Measurements from ENCODE around the gene KRTAP10-12.
A peak's percentile ranks its signal among the peaks of the same experiment; 100 is the strongest.
"Not testable (repeated sequence)": the region's sequence is repeated elsewhere in the genome, so short reads cannot be mapped to it uniquely, and the experiment has no call there.

The KRTAP10-12 gene

GRCh38 chr21:44670642-44671432 lies 26.1 kb upstream of the KRTAP10-12 start:
- no peak for DNase-seq

- no peak for DNase-seq
These were observed 25.1 kb upstream of the KRTAP10-12 start for GRCh38 chr21:44671911-44672310.

- no peak for DNase-seq
These were observed 19.1 kb upstream of the KRTAP10-12 start for GRCh38 chr21:44677881-44678280.

GRCh38 chr21:44681152-44681551 lies 15.8 kb upstream of the KRTAP10-12 start:
- DNase-seq = no peak

- DNase-seq = peak; percentile 63
These were observed 15.0 kb upstream of the KRTAP10-12 start, which contains the start of gene KRTAP12-1 for GRCh38 chr21:44681861-44682579. Gene KRTAP12-1, minus strand, starts transcription at chr21:44682163. Its CDS starts 40 bp downstream, at chr21:44682123.

GRCh38 chr21:44682580-44683151 lies 14.3 kb upstream of the KRTAP10-12 start:
- no peak for DNase-seq

GRCh38 chr21:44684077-44684476 lies 12.9 kb upstream of the KRTAP10-12 start:
- DNase-seq = no peak

- DNase-seq = no peak
These were observed 12.5 kb upstream of the KRTAP10-12 start for GRCh38 chr21:44684483-44684882.

GRCh38 chr21:44685050-44685449 lies 11.9 kb upstream of the KRTAP10-12 start:
- not testable (repeated sequence) for DNase-seq

- no peak for DNase-seq
These were observed 10.8 kb upstream of the KRTAP10-12 start for GRCh38 chr21:44686000-44686781.

GRCh38 chr21:44686843-44687561 lies 10.0 kb upstream of the KRTAP10-12 start:
- no peak for DNase-seq

- DNase-seq = peak; percentile 31
These were observed 9.3 kb upstream of the KRTAP10-12 start for GRCh38 chr21:44687671-44688070.

GRCh38 chr21:44689740-44690139 lies 7.2 kb upstream of the KRTAP10-12 start:
- DNase-seq = not testable (repeated sequence)

GRCh38 chr21:44691686-44692085 lies 5.3 kb upstream of the KRTAP10-12 start:
- no peak for DNase-seq

- DNase-seq = no peak
These were observed 4.0 kb upstream of the KRTAP10-12 start for GRCh38 chr21:44692798-44693512.

- DNase-seq = no peak
These were observed 2.2 kb upstream of the KRTAP10-12 start for GRCh38 chr21:44694776-44695175.

- DNase-seq = no peak
These were observed 1.8 kb upstream of the KRTAP10-12 start for GRCh38 chr21:44695184-44695583.

- no peak for DNase-seq
These were observed 1.3 kb upstream of the KRTAP10-12 start for GRCh38 chr21:44695641-44696040.

GRCh38 chr21:44696572-44696971 lies 400 bp upstream of the KRTAP10-12 start:
- DNase-seq = no peak

GRCh38 chr21:44697811-44698734 lies 1.1 kb downstream of the KRTAP10-12 start:
- no peak for DNase-seq

Data from NCI-H524 treated with DMSO at 0.1 percent for 48 hours (cell line).